Dermis microvascular lymphatic vessel endothelial cell (primary cell): Measurements from ENCODE around the gene LGI4. TPM values are rescaled to one million over a fixed set of nuclear protein-coding genes. Genes with fewer than 3 reads are reported as not detected.

Experiments
- DNase-seq, 2 donors: peaks; one replicate each; pipeline versions ENCODE4 v3.0.0 to v3.0.0-alpha.2; 2010; ENCODE audit warnings: low read depth in 2 of 2
- total RNA-seq: library from RNA; depleted of rRNA; stranded (reverse); fragments of >200 nt; gene quantifications from 2 replicates; pipeline ENCODE4 v1.2.1, GENCODE V29; 2014

LGI4 gene
- total RNA-seq, 1 donor from 2014 or later, result not detected

DNA sequence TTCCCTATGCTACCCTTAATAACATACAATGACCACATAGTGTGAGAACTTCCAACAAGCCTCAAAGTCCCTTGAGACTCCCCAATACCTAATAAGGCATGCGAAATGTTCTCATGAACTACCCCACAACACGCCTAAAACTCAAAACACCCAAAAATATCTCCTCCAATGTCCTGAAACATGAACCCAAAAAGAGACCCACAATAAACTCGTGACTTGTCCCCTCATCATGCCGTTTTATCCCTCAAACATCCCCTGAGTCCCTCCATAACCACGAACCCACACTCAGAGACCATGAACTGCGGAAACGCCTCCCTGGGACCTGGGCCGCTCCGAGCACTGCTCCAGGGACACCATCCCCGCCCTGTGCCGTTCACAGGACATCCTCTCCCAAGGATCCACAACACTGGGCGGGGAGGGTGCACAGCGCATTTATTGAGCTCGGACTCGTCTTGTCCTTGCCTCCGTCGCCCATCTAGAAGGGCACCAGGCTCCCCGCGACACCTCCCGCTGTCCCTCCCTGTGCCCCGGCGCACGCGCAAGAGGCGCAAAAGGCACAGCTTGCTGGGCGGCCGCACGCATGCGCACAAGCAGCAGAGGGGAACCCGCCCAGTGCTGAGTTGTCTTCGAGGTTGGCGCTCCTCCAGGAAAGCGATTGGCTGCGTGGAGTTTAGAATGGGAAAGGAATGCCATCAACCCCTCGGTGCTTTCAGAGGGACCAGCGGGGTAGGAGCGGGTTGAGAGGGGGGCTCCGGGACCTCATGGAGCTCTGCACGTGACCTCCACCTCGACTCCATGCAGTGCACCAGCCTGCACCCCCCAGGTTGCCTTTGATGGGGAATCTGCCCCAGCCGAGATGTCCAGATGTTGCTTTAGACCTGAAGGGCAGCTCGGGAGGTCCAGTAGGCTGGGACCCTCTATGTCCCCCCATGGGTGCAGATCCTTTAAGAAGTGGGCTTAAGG is 10.5 kb downstream of the LGI4 start:
- peak; percentile 69 to 87 for DNase-seq

DNA sequence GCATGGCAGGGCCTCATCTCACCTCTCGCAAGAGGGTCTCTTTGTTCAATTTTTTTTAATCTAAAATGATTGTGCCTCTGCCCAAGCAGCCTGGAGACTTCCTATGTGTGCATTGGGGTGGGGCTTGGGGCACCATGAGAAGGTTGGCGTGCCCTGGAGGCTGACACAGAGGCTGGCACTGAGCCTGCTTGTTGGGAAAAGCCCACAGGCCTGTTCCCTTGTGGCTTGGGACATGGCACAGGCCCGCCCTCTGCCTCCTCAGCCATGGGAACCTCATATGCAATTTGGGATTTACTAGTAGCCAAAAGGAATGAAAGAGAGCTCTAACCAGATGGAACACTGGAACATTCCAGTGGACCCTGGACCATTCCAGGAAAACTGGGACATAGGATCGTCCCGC is 11.3 kb downstream of the LGI4 start:
- DNase-seq, result no peak

DNA sequence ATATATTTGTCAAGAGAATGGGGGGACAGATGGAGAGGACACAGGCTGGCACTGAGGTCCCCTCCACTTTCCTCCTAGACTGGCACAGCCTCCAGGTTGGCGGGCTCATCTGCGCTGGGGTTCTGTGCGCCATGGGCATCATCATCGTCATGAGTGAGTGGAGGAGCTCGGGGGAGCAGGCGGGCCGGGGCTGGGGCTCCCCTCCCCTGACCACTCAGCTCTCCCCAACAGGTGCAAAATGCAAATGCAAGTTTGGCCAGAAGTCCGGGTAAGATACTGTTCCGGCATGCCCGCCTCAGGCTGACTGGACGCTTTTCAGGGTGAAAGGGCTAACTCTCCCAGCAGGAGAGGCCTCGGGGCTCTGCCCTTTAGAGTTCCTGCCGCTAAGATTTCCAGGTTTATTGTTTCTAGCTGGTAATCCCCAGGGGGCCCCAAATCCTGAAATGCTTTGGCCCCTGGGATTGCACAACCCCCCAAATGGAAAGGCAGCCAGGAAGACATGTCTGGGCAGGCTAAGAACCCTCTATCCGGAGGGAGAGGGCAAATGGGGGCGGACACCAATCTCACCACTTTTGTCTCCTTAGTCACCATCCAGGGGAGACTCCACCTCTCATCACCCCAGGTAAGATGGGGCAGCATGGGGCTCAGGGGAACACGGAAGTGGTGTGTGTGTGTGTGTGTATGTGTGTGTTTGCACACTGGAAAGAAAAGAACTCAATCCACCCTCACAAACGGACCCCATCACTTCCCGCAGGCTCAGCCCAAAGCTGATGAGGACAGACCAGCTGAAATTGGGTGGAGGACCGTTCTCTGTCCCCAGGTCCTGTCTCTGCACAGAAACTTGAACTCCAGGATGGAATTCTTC is 11.9 kb downstream of the LGI4 start:
- no peak for DNase-seq

DNA sequence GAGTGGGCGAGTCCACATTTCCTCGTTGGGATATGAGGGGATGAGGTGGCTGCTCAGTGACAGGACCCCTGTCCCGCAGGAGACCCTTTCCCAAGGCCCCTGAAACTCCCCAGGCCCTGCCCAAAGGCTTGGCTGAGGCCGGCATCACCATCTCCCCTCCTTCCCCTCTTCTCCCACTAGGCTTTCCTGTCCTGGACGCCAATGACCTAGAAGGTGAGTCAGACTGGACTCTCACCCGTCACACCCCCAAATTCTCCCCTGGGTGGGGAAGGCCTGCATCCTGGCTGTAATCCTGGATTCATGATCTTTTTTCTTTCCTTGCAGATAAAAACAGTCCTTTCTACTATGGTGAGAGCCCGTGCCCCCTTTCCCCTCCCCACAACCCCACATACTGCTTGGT is 14.0 kb downstream of the LGI4 start:
- no peak for DNase-seq

DNA sequence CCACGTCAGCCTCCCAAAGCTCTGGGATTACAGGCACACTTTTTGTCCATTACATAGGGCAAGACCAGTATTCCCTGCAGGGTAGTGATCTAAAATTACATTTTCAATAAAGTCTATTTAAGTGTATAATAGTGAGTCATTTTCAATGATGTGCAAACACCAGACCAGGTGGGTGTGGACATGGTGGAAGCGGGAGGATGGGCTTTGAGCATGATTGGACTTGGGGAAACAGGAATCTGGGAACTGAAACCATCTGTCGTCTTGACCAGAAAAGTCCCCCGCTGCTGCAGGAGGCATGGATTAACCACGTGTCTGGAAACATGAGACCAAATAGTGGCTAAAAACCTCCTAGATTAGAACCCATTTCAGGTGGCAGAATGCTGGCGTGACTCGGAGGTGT is 14.4 kb downstream of the LGI4 start:
- DNase-seq, result no peak

DNA sequence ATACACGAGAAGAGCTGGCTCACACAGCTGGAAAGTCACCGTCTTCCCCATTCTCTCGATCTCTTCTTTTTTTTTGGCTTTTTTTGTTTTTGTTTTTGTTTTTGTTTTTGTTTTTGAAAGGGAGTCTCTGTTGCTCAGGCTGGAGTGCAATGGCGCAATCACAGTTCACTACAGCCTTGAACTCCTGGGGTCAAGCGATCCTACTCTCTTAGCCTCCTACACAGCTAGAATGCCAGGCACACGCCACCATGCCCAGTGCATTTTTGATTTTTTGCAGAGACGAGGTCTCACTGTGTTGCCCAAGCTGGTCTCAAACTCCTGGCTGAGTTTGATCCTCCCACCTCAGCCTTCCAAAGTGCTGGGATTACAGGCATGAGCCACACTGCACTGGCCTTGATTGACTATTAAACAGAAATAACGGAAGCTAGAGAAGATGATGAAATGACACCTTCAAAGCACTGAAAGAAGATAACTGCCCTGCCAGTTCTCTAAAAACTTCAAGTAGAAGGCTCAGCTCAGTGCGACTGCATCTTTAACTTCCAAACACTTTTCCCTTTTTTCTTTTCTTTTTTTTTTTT is 15.2 kb downstream of the LGI4 start:
- no peak for DNase-seq

DNA sequence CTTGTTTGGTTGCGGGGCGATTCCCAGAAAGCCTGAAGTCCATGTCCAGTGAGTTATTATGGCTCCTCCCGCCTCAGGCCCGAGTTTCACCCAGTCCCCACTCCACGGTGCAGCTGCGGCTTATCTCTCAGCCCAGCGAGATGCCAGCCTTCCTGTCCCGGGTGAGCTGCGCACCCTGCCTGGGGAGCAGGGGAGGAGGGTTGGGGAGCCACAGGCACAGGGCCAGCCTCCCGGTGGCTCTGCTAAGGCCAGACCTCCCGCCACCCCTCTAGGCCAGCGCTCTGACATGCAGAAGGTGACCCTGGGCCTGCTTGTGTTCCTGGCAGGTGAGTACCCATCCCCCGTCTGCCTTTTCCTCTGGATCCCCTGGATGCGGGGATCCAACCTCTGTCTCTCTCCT is 15.8 kb downstream of the LGI4 start:
- no peak for DNase-seq

DNA sequence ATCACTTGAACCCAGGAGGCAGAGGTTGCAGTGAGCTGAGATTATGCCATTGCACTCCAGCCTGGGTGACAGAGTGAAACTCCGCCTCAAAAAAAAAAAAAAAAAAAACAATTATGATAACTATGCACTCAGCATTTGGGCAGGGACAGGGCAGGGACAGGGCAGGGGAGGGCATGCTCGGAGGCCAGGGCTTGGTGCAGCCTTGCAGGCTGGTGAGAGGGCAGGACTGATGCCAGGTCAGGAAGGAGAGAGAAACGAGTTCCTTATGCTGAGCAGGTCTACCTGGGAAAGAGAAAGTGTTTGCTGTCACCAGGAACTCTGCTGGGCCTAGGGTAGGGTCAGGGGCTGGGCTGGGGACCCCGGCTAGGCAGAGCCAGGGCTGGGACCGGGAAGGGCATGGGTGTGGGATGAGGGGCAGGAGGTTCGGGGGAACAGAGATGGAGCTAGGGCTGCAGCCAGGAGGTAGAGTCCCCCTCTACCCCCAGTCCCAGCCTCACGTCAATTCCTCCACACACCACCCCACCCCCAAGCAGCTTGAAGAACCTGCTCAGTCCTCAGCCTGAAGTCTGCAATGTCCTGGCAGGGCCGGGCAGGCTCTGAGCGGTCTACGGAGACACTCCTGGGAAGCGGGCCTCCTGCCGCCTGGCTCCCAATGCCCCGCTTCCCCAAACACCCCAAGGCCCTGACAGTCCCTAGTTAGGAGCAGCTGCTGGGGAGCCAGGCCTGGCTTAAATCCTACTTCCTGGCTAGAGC is 16.4 kb downstream of the LGI4 start:
- no peak for DNase-seq

DNA sequence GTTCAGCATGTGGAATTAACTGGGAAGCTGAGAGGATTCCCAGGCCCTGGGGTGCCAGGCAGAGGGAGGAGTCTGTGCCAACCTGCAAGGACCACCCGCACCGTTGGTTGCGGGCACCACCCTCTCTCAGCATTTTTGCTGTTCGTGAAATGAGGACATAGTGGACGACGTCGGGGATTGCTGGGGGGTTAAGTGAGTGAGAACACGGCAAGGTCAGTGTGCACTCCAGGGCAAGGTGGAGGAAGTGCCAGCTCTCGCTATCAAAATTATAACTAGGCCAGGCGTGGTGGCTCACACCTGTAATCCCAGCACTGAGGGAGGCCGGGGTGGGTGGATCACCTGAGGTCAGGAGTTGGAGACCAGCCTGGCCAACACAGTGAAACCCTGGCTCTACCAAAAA is 17.1 kb downstream of the LGI4 start:
- no peak for DNase-seq

DNA sequence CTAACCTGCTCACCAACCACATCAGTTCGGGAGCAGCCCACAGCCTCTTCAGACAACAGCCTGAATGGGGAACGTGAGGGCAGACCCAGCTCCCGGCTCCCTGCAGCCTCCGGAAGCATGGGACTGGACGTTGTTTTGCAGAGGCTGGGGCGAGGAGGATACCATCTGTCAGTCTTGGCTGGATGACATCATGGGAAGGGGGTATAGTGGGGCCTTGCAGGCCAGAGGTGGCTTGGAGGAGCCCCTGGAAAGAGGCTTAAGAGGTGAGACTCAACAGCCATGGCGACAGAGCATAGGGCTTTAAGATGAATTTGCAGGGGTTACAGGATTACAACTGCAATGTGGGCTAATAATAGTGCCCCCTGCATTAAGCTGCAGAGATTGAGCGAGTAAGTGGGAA is 17.7 kb downstream of the LGI4 start:
- no peak for DNase-seq

DNA sequence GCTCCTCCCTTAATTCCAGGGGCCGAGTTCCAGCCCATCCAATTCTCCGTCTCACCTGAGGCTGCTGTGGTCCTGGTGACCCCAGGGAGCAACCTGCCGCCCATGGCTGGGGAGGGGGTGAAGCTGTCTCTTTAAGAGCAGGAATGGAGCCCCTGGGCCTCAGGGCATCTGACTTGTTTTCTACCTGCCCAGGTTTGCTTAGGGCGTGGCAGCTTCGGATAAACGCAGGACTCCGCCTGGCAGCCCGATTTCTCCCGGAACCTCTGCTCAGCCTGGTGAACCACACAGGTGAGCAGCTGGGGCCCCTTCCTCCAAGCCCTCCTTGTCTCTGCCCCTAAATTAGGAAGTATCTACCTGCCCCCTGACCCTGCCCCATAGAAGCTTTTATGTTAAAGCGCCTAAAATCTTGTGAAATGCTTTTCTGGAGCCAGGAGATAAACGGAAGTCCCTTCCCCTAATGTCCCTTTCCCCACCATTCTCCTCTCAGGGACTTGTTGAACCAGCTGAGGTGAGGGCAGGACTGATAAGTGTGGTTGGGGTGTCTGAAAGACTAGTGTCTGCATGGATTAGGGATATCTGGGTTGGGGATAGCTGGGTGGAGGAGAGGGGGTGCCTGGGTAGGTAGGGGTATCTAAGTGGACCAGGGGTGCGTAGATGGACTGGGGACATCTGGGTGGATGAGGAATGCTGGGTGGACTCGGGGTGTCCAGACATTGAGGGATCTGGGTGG is 18.6 kb downstream of the LGI4 start:
- DNase-seq, result no peak

DNA sequence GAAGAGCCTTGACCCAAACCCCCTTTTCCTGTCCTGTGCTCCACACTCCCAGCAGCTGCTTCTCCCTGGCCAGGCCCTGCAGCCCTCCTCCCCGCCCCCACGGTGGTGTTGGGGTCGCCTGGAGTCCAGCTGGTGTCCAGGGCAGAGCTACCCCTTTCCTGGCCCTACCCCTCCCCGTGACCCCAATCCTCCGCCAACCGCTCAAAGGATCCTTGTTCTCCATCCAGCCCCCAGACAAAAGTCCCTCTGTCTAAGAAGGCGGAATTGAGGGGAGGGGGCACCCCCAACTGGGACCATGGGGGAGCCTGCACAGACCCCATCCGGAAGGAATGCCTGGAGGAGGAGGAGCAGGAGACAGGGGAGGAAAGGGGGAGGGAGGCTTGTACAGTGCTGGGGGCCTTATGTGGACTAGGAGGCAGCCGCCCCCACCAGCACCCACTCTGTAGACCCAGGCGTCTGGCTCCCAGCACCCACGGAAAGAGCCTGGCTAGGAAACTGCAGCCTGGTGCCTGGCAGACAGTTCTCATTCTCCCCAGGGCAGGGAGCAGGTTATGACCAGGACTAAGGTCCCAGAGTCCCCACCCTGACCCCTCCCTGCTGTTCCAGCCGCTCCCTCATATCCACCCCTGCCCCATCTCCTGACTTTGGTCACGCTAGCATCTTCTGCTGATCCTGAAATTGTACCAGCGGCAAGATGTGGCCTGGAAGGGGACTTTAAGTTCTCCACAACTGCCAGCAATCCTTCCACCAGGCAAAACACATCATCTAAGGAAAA is 19.5 kb downstream of the LGI4 start, which contains the start of gene FXYD3:
FXYD3 (plus strand) TSS at position 647 of the 775 bp plus-strand sequence. CDS start 3,554 bp downstream, outside the sequence.
- DNase-seq, result no peak

DNA sequence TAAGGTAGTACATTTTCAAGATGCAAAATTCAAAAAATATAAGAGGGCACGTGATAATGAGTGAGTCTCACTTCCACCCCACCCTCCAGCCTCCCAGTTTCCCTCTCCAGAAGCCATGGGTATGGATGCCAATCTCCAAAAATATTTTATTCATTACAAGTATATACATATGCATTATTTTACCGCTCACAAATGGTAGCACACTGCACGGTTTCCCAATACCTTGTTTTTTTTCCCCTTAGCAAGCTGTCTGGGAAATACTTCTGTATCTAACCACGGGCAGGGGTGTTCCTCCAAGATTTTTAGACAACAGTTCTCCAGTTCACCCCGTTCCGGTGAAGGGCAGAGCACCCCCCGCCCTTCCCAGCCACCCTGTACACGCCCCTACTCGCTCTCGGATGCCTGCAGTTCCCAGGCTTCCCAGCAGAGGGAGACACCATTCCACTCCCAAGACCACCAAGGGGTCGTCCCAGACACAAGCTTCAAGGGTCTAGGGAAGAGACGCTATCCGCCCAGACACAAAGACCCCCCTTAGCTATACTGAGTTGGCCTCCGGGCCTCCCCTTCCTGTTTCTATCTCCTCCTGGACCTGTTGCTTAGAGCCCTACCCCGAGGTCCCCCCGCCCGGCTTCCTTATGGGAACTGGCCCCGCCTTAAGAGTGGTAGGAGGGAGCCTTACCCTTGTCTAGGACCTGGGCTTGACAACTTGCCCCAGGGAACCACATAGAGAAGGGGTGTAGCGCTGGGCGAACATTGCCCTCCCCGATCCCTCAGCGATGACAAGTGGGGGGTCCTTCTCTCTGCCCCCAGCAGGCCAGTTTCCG is 20.3 kb downstream of the LGI4 start:
- peak in 1 of 2 donors; percentile 52 for DNase-seq

DNA sequence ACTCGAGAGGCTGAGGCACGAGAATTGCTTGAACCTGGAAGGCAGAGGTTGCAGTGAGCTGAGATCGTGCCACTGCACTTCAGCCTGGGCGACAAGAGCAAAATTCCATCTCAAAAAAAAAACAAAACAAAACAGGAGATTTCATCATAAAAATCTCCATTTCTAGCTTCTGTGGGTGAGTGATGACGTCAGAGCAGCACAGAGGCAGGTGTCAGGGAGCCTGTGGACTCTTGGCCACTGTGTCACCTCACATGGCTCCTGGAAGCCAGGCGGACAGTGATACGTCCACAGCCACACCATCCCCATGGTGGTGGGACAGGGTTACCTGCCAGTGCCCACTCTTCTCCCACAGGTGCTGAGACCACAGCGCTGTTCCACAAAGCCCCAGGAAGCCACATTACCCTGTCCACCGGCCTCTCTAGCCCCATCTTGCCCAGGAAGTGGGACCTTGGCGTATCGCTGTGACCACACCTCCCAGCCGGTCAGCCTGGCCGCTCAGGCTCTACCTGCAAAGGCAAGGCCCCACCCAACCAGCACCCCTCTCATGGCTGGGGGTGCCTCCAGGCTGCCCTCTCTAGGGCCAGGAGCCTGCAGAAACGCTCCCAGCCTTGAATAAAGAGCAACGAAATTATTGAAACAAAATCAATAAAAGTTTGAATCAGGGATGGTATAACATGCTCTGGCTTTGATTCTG is 21.7 kb downstream of the LGI4 start:
- DNase-seq, result no peak

DNA sequence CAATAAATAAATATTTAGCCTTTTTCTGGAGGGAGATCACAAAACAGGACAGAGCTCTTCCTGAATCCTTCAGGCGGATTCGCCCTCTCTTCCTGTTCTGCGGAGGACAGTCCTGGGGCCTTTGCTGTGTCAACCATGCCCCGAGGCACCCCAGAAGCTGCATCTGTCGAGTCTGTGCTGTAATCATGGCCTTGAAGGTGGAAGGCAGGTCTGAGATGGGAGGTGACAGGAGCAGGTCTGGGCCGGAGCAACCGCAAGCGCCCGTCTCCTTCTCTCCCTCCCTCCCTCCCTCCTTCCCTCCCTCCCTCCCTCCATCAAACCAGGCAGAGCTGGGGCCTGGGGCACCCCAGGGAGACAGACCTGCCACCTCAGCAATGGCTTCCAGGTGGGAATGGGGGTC is 23.9 kb downstream of the LGI4 start:
- DNase-seq, result no peak

DNA sequence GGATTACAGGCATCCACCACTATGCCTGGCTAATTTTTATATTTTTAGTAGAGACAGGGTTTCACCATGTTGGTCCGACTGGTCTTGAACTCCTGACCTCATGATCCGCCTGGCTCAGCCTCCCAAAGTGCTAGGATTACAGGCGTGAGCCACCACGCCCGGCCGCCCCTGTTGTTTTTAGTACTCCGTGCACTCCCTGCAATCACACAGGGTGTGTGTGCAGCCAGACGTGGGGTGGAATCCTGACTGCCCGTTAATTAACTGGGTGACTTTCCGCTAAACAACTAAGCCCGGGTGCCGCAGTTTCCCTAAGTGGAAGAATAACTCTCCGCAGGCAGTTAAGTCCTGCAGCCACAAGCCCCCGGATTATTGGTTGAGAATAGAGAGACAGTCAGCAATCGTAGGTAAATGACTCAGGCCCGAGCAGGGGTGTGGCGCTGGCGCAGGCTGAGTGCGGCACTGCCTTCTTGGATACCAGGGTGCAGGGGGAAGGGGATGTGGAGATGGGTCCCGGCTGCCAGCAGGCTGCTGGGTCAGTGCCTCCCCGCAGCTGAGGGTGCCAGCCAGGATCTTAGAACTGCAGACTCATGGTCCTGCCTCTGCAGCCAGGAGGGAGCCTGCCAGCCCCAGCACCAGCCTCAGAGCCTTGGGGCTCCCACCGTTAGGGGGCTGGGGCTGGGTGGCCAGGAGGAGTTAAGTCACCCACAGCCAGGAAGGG is 25.3 kb downstream of the LGI4 start:
- DNase-seq, result no peak

DNA sequence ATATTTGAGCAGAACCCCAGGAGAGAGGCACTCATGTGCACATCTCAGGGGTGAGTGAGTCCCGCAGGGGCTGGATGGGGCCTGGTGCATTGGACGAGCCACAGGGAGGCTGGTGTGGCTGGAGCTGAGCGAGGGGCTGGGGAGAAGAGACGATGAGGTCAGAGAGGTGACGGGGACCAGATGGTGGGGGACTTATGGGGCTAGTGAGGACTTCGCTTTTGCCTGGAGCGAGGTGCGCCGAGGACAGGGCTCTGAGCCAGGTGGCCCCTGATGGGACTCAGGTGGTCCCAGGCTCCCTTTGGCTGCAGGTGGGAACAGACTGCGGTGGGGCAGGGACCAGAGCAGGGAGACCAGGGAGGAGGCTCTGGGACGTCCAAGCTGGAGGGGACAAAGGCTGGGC is 26.1 kb downstream of the LGI4 start:
- no peak for DNase-seq

DNA sequence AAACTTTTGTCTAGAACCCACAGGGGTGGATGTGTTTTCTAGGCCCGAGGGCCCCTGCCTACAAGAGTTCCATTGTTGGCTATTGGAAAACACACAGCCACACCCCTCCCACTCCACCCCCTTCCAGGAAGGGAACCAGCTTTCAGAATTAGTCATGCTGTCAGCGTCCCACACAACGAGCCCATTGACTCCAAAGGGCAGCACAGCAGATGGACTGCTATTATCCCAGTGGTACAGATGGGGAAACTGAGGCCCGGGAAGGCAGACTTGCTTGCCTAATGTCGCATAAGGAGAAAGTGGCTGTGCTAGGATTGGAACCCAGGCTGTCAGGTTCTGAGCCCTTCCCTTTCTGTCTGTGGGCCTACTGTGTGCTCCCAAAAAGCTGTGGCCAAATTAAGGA is 27.3 kb downstream of the LGI4 start:
- no peak for DNase-seq
